HG02642 (cell line): ENCODE data around the gene PLA2G3.
"Not testable (repeated sequence)": the region's sequence is repeated elsewhere in the genome, so short reads cannot be mapped to it uniquely, and the experiment has no call there.

Experiments
- ATAC-seq: cut with Tn5 transposase; IDR thresholded peaks from one replicate; pipeline ENCODE4 v1.9.1; 2021; ENCODE audit warnings: mild to moderate bottlenecking; ENCODE audit not compliant: unreplicated experiment, poor library complexity

The PLA2G3 gene, protein sequence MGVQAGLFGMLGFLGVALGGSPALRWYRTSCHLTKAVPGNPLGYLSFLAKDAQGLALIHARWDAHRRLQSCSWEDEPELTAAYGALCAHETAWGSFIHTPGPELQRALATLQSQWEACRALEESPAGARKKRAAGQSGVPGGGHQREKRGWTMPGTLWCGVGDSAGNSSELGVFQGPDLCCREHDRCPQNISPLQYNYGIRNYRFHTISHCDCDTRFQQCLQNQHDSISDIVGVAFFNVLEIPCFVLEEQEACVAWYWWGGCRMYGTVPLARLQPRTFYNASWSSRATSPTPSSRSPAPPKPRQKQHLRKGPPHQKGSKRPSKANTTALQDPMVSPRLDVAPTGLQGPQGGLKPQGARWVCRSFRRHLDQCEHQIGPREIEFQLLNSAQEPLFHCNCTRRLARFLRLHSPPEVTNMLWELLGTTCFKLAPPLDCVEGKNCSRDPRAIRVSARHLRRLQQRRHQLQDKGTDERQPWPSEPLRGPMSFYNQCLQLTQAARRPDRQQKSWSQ

DNA sequence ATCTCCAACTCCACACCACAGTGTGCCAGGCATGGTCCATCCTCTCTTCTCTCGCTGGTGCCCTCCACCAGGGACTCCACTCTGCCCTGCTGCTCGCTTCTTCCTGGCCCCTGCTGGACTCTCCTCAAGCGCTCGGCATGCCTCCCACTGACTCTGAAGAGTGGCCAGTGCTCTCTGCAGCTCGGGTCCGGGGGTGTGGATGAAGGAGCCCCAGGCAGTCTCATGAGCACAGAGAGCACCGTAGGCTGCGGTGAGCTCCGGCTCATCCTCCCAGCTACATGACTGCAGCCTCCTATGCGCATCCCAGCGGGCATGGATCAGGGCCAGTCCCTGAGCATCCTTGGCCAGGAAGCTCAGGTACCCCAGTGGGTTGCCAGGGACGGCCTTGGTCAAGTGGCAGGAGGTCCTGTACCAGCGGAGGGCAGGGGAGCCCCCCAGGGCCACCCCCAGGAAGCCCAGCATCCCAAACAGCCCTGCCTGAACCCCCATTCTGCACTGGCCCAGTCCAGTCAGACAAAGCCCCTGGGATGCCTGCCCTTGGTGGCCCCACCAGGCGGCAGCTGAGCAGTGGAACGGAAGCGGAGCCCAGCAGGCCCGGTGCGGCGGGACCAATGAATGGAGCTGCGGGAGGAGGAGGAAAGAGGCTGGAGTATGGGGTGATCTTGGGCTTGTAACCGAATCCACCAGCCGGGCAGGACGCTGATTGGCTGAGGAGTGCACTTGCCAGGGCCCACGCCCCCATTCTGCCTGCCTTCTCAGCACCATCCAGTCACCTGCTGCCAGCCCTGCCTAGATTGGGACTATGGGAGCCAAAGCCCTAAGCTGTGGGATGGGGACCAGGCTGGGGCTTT is at the start of gene PLA2G3:
Gene PLA2G3, minus strand, starts transcription at position 643 of the 851 bp plus-strand sequence. Its CDS starts 154 bp downstream, at position 489.
- no peak for ATAC-seq

DNA sequence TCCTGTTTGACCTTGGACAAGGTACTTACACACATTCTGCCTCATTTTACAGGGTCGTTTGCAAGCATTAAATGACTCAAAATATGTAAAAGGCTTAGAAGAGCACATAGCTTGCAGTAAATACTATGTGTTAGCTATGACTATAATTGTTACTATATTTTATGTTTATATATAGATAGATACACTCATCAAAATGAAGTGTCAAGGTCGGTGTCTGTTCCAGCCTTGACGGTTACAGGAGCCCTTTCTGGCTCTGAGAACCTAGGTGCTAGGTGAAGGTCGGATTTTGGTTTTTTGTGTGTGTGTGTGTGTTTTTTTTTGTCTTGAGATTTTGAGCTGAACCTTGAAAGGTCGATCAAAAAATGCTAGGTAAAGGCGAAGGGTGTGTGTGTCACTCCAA is 47.3 kb upstream of the PLA2G3 start:
- no peak for ATAC-seq

DNA sequence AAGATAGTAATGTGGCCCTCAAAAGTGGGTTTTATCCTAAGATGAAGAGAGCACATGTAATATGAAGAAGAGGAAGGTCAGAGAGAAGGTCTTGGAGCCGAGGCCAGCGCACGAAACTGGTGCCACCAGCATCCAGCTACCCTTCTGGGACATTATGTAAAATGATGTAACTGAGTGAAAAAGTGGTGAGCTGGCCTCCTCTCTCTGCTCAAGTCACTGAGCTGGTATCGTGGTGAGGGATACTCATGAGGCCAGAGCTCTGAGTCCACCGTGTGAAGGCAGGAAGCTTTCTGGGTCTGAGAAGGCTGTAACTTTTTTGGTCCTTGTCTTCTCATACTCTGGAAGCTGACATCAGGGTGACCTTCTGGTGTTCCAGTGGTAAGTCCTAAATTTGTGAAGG is 44.7 kb upstream of the PLA2G3 start:
- ATAC-seq: no peak

DNA sequence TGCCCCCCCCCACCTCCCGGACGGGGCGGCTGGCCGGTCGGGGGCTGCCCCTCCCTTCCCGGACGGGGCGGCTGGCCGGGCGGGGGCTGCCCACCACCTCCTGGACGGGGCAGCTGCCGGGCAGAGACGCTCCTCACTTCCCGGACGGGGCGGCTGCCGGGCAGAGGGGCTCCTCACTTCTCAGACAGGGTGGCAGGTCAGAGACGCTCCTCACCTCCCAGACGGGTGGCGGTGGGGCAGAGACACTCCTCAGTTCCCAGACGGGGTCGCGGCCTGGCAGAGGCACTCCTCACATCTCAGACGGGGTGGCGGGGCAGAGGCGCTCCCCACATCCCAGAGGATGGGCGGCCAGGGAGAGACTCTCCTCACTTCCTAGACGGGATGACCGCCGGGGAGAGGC is 43.7 kb upstream of the PLA2G3 start:
- ATAC-seq: no peak

DNA sequence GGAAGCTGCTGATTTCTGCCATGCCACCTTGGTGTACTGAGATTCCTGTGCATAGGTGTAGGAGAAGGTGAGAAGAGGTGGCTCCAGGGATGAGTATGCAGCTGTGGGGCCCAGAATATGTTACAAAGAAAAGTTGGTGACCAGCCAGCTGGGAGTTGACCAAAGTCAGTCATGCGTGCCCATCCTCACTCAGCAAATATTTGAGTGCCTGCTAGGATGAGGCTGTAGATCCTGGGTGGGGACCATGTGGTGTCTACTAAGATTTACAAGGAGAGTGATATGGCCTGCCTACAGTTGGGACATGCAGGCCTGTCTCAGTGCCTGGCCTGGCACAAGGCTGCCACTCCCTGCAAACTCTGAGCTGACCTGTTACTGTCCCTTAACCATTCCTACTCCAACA is 39.0 kb upstream of the PLA2G3 start:
- no peak for ATAC-seq

DNA sequence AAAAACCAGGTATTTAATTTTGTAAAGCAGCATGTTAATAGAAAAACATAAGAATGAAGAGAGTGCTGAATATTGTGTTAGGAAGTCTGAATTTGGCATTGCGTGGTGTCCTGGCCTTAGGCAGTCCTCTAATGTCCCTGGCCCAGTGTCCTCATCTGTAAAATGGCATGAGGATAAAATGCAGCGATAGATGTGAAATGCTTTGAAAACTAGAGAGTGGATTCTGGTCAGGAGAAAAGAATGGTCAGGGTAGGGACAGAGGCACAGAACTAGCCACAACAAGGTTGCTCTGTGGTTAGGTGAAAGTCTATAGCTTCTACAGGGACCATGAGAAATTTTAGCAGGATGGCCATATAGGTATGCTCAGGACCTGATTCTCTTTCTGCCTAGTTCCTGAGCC is 38.6 kb upstream of the PLA2G3 start:
- no peak for ATAC-seq

DNA sequence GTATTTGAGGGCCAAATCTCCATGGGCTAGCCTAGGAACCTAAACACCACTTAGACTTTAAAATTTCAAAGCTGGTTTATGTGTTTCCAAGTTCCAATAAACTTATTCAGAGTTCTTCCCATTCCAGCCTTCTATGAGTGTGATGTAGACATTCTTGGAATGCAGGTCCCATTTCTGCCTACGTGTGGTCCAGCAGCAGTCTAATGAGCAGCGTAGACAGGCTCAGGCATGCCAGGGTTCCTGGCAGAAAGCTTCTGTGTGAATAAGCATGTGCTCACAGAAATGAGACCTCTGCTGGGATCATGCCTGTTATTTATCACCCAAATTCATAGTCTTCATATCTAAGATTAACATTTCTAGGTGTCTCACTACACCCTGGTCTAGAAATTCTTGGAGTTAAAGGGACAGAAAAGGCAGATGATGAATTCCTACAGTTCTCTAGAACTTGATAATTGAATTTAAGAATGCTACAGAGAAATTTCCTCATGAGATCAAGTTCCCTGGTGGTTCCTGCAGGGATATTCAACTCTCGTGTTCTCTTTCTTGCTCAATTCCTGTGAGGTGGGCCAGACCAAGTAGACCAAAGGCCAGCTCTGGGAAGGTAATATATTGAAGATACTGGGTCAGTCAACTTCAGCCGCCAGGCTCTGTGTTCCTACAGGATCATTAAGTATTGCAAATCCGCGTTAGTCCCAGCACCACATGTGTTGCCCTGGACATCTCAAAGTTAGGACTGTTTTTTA is 37.3 kb upstream of the PLA2G3 start:
- no peak for ATAC-seq

DNA sequence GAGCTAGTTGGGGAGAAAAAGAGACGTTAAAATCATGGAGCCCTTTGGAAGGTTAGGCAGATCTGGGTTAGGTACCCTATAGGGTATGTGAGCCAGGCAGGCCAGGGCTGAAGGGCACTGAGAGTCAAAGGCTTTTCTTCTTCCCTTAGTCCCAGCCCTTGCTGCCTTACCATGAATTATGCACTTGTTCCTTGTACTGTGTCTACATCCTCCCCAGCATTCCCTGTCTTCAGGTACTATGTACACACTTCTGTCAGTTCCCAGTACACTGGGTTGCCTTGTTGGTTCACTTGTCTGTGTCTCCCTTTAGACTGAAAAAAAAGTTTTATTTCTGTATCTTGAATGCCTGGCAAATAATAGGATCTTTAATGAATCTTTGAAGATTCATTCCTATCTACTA is 36.6 kb upstream of the PLA2G3 start:
- no peak for ATAC-seq

DNA sequence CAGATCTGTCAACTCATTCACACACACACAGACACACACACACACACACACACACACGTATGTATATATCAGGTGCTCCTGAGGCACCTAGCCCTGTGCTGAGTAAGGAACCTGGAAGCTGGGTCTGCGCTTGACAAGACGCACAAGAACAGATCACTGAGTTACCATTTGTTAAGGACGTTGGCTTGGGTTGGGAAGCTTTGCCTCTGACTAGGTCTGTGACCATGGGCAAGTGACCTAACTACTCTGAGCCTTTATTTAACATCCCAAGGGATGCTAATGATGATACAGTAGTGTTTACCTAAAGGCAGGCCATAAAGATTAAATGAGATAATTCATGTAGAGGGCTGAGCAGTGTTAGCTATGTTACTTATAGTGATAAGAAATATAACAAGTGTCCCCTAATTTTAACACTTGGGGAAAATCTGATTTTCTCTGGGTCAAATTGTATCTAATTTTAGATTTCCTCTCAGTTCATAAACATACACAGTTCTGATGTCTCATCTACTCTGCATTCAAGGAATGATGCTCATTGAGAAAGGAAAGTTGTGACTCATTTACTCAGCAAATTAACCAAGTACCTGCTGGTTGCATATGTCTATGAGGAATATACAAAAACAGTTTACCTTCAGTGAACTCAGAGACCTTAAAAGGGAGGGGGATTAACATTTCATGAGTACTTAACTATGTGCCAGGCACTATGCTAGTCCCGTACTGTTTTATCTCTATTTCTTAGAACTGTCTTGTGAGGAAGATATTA is 33.3 kb upstream of the PLA2G3 start:
- ATAC-seq: no peak

DNA sequence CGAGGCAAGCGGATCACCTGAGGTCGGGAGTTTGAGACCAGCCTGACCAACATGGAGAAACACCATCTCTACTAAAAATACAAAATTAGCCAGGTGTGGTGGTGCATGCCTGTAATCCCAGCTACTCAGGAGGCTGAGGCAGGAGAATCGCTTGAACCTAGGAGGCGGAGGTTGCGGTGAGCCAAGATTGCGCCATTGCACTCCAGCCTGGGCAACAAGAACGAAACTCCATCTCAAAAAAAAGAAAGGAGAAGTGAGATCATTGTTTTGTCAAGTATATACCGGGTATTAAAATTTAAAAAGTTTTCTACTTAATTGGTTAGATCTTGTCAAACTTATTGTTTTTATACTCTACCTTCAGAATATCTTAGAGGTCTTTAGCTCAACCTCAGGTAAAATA is 31.4 kb upstream of the PLA2G3 start:
- not testable (repeated sequence) for ATAC-seq

DNA sequence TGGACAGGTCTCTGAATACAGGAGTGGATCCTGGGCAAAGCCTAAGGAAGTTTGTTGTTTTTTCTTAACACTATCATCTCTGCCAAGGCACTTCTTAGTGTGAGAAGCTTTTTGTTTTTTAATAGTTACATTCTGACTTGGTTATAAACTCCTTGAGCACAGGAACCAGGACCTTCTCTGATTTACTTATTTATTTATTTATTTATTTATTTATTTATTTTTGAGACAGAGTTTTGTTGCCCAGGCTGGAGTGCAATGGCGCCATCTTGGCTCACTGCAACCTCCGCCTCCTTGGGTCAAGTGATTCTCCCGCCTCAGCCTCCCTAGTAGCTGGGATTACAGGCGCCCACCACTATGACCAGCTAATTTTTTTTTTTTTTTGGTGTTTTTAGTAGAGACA is 30.7 kb upstream of the PLA2G3 start:
- no peak for ATAC-seq

DNA sequence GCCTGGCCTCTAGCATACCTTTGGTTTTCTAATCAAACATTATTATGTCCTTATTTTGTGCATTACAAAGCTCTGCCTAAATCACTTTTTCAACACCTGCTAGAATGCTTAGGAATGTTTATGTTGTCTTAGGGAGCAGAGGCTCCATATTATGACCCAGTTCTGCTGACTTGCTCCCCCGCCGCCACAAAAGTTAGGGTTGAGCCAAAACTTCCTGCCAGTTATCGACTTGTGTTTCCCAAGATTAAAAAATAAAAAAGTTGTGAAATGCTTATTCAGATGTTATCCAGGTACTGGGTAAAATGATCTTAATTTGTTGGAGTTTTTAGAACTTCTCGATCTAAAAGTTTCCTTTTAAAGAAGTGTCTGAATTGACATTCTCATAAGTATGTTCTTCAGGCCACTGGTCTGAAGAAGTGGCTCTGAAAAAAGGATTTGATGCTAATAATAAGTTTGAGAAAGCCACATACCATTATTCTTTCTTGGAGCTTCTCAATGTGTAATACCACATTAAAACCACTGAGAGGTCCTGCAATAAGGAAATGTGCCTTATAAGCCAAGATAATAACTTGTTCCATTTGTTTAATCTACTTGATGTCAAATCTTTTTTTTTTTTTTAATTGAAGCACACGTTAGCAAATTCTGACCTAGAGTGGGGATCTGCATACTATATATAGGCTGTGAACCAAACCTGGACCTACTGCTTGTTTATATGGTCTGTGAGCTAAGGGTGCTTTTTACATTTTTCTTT is 21.9 kb upstream of the PLA2G3 start:
- ATAC-seq: no peak

DNA sequence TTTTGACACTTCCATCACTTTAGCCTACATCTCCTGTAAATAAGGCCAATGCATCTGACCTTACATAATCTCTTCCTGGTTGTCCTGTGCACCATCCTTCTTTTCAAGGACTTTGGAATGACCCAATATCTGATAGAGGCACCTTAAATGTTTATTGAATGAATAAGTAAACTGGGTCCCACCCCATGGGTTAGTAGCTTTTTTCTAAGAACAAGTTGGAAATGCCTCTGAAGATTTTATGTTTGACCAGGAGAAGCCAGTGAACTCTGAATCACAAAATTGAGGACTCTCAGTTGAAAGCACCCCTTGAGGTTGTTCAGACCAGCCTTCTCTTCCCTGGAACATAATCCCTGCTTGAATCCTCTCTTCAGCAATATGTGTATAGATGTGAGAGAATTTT is 21.1 kb upstream of the PLA2G3 start:
- no peak for ATAC-seq

DNA sequence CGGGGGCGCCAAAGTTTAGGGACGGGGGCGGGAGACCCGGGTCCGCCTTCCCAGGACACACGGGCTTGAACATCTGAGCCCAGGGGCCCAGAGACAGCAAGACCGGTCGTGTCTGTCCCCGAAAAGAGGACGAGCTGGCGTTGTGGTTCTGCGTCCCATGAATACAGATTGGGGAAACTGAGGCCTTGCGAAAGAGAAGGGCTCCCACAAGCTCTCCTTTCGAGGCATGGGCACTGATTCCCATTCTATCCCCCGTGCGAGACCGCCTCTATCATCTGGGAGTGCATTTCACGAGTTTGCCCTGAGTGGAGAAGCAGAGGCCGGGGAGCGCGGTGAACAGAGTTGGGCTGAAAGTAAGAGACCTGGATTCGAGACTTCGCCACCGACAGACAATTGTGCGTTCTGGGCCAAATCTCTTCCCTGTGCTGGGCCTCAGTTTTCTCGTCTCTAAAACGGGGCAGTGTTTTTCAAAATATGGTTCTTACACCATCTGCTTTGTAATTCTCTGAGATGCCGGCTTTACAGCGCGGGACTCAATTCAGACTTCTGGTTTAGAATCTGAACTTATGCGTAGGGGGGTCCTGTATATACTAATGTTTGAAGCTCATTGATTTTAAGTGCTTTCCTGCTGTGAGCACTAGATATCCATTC is 20.1 kb upstream of the PLA2G3 start:
- peak; percentile 19 for ATAC-seq

DNA sequence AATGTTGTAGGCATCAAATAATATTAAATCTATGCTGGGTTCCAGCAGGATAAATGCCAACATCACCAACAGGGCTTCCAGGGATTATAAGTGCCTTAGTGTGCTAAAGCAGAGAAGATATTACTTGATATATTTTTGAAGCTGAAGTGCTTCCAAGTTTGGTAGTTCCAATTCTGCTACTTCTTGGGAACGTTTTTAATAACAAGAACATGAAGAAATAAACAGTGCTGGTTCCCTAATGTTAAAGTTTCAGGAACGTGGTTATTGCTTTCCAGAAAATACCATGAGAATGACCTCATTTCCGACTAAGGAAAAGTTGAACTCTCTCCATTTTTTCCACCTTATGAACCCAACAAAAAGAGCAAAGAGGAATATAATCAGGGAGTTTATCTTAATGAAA is 15.1 kb upstream of the PLA2G3 start:
- no peak for ATAC-seq

DNA sequence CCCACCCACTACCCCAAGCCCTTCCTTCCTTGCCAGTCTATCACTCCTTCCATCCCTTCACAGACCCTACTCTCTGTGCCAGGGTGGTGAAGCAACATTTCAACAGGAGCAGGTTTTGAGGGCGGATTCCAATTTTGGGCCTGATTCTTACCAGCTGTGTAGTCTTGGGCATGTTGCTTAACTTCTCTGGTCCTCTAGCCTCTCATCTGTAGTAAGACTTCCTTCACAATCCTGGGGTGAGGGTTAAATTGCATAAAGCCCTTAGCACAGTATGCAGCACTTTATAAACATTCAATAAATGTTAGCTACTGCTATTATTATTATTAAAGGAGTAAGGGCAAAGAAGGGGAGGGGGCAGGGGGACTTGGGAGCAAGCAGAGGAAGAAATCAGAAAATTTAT is 14.7 kb upstream of the PLA2G3 start:
- ATAC-seq: no peak

DNA sequence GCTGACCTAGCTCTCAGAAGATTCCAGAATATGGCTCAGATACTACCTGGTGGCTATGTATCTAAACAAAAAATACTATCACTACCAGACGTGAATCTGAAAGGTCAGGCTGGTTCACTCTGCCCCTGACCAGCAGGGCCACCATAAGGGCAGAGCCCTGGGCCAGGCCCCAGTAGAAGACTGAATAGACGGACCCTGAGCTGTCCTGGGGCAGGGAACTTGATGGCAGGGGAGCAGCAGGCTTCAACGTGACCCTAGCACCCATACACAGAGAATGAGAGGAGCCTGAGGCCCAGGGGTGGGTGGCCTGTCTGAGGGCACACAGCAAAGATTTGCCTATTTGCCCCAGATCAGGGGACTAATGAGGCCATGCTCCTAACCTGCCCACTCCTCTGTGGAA is 13.0 kb upstream of the PLA2G3 start:
- ATAC-seq: no peak

DNA sequence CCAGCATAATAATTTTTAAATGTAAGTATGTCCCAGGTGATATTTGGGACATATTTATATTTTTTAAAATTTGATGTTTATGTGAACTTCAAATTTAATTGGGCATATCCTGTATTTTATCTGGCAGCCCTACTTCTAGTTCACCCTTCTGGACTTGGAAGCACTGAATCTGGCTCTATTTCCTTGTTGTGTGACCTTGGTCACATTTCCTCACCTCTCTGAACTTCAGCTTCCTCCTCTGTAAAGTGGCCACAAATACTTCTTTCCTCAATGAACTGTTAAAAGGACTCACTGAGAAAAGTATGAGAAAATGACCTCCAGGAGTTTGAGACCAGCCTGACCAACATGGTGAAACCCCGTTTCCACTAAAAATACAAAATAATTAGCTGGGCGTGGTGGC is 11.6 kb upstream of the PLA2G3 start:
- no peak for ATAC-seq

DNA sequence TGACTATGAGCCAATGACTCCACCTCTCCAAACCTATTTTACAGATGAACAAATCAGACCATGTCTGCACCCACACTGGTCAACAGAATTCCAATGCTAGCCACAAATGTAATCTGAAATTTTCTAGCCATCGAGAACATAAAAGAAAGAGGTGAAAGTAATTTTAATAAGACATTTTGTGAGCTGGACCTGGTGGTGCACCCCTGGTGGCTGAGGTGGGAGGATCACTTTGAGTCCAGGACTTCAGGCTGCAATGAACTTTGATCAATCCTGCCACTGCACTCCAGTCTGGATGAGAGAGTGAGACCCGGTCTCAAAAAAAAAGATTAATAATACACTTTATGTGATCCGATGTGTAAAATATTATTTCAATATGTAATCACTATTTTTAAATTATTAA is 10.3 kb upstream of the PLA2G3 start:
- ATAC-seq: no peak
